HepG2 (cell line): ENCODE results near the gene TSPAN31. TPM values are rescaled to one million over a fixed set of nuclear protein-coding genes. Genes with fewer than 3 reads are reported as not detected.

Experiments
- ATF5 ChIP-seq: sonication (generic); formaldehyde crosslinking; IDR thresholded peaks from 2 replicates; pipeline ENCODE4 v1.4.0; 2020; ENCODE audit warnings: mild to moderate bottlenecking, low read depth, missing genetic modification reagents
- CTCF ChIP-seq: sonication (generic); formaldehyde crosslinking; IDR thresholded peaks from 2 replicates; pipeline ENCODE4 v1.5.0; 2020; ENCODE audit warnings: mild to moderate bottlenecking, missing genetic modification reagents, moderate library complexity
- DMAP1 ChIP-seq: IDR thresholded peaks from 2 replicates; pipeline ENCODE4 v1.6.1; 2016
- FIP1L1 ChIP-seq: fragments of 200-400 bp; formaldehyde crosslinking; IDR thresholded peaks from 2 replicates; pipeline ENCODE4 v1.6.1; 2018; ENCODE audit warnings: low read depth, mild to moderate bottlenecking, low read length, moderate library complexity, borderline replicate concordance; ENCODE audit not compliant: insufficient read depth
- HNRNPLL ChIP-seq: fragments of 200-400 bp; formaldehyde crosslinking; IDR thresholded peaks from 2 replicates; pipeline ENCODE4 v1.6.1; 2017; ENCODE audit warnings: mild to moderate bottlenecking, low read depth, low read length; ENCODE audit not compliant: poor library complexity, severe bottlenecking
- KLF12 ChIP-seq: sonication (generic); formaldehyde crosslinking; IDR thresholded peaks from 2 replicates; pipeline ENCODE4 v1.4.0; 2020; ENCODE audit warnings: missing genetic modification reagents, borderline replicate concordance
- LBX2 ChIP-seq: sonication (generic); formaldehyde crosslinking; IDR thresholded peaks from 2 replicates; pipeline ENCODE4 v1.5.0; 2020; ENCODE audit warnings: missing genetic modification reagents, mild to moderate bottlenecking, borderline replicate concordance
- LCORL ChIP-seq, 2 experiments: fragments of 450-650 bp in 1 of 2; sonication (generic) in 1 of 2; formaldehyde crosslinking in 1 of 2; IDR thresholded peaks; 2 replicates each; pipeline versions ENCODE4 v1.5.0 to v1.6.1; 2017 to 2020; ENCODE audit warnings: antibody characterized with exemption in 1 of 2, missing genetic modification reagents in 1 of 2
- MYPOP ChIP-seq: sonication (generic); formaldehyde crosslinking; IDR thresholded peaks from 2 replicates; pipeline ENCODE4 v1.8.1; 2023; ENCODE audit warnings: mild to moderate bottlenecking, moderate library complexity, missing genetic modification reagents
- PLRG1 ChIP-seq: fragments of 450-650 bp; conservative IDR thresholded peaks from 2 replicates; pipeline ENCODE4 v1.6.1; 2016
- RAD21 ChIP-seq: fragments of 450-650 bp; formaldehyde crosslinking; IDR thresholded peaks from 2 replicates; pipeline ENCODE4 v1.5.0; 2020; ENCODE audit warnings: mild to moderate bottlenecking
- REPIN1 ChIP-seq: sonication (generic); formaldehyde crosslinking; IDR thresholded peaks from 2 replicates; pipeline ENCODE4 v1.8.0; 2022; ENCODE audit warnings: missing genetic modification reagents, low read depth, mild to moderate bottlenecking, borderline replicate concordance
- RXRB ChIP-seq: IDR thresholded peaks from 2 replicates; pipeline ENCODE4 v1.6.1; 2016; ENCODE audit warnings: borderline replicate concordance, missing genetic modification reagents, missing compliant biosample characterization
- SOX13 ChIP-seq, 3 experiments: fragments of 450-650 bp in 1 of 3; sonication (generic) in 1 of 3; formaldehyde crosslinking in 1 of 3; IDR thresholded peaks in 2 of 3; conservative IDR thresholded peaks in 1 of 3; 2 replicates each; pipeline versions ENCODE4 v1.5.0 to v1.6.1; 2016 to 2020; ENCODE audit warnings: antibody characterized with exemption in 1 of 3, mild to moderate bottlenecking in 1 of 3, missing compliant biosample characterization in 1 of 3, missing genetic modification reagents in 1 of 3, moderate library complexity in 1 of 3
- TAF1 ChIP-seq: sonication (generic); formaldehyde crosslinking; IDR thresholded peaks from 2 replicates; pipeline ENCODE4 v1.4.0; 2020; ENCODE audit warnings: missing genetic modification reagents
- TBP ChIP-seq: sonication (generic); formaldehyde crosslinking; IDR thresholded peaks from 2 replicates; pipeline ENCODE4 v1.5.0; 2020; ENCODE audit warnings: missing genetic modification reagents
- ZC3H4 ChIP-seq: sonication (generic); formaldehyde crosslinking; IDR thresholded peaks from 2 replicates; pipeline ENCODE4 v1.4.0; 2020; ENCODE audit warnings: missing genetic modification reagents, borderline replicate concordance
- ZEB1 ChIP-seq: IDR thresholded peaks from 2 replicates; pipeline ENCODE4 v1.6.1; 2012; ENCODE audit warnings: mild to moderate bottlenecking, low read depth, inconsistent platforms; ENCODE audit not compliant: insufficient replicate concordance
- ZFP36 ChIP-seq: fragments of 150-350 bp; IDR thresholded peaks from 2 replicates; pipeline ENCODE4 v1.6.1; 2018; ENCODE audit warnings: borderline replicate concordance, low read length, low read depth; ENCODE audit not compliant: partially characterized antibody
- ZFY ChIP-seq: sonication (generic); formaldehyde crosslinking; IDR thresholded peaks from 2 replicates; pipeline ENCODE4 v1.4.0; 2020; ENCODE audit warnings: missing genetic modification reagents
- ZNF770 ChIP-seq: sonication (generic); formaldehyde crosslinking; IDR thresholded peaks from 2 replicates; pipeline ENCODE4 v1.5.0; 2020; ENCODE audit warnings: mild to moderate bottlenecking, missing genetic modification reagents
- ZSCAN31 ChIP-seq: sonication (generic); formaldehyde crosslinking; IDR thresholded peaks from 2 replicates; pipeline ENCODE4 v1.5.0; 2020; ENCODE audit warnings: low read depth, mild to moderate bottlenecking, missing genetic modification reagents
- polyA plus RNA-seq, 8 experiments: library from polyadenylated mRNA; depleted of rRNA in 3 of 8; stranded (reverse) in 7 of 8; unstranded in 1 of 8; fragments of >200 nt; fragmentation: Illumina TruSeq in 4 of 8; extraction: Trizol in 4 of 8; gene quantifications; 2 replicates each; pipeline versions ENCODE4 v1.2.1 to v1.2.3, GENCODE V29; 2011 to 2016; ENCODE audit warnings: low read depth in 4 of 8, missing spikeins in 1 of 8, mixed read lengths in 1 of 8; ENCODE audit not compliant: insufficient read depth in 1 of 8
- total RNA-seq, 5 experiments: library from RNA; depleted of rRNA; stranded (reverse); fragments of >200 nt; fragmentation: Illumina TruSeq; extraction: Trizol; gene quantifications; 2 replicates each; pipeline ENCODE4 v1.2.3, GENCODE V29; 2016; ENCODE audit warnings: low read depth in 1 of 5

The TSPAN31 gene
- total and polyA plus RNA-seq, 2 of the 13 experiments (the other 11 are each of a cell fraction or from before 2014, with no cell fraction given) = 10.4 to 24.6 TPM

- no peak for TF ChIP-seq ATF5 (CRISPR knock-in tag)
- TF ChIP-seq LCORL (IDR thresholded peaks at IDR 0.05) = no peak
- 0 out of 2 replicates have a peak, but pooled peaks have one; percentile 16 for TF ChIP-seq LCORL (CRISPR knock-in tag; IDR thresholded peaks at IDR 0.05)
- TF ChIP-seq PLRG1 = no peak
- TF ChIP-seq CTCF (CRISPR knock-in tag) = peak; percentile 94
- TF ChIP-seq TBP (CRISPR knock-in tag) = no peak
- TF ChIP-seq ZEB1 = no peak
- peak; percentile 48; the same call in 1 of the 2 replicates for TF ChIP-seq ZNF770 (CRISPR knock-in tag)
- TF ChIP-seq RAD21 (CRISPR knock-in tag) = peak; percentile 67
- TF ChIP-seq FIP1L1 = no peak
- peak; percentile 32; the same call in 1 of the 2 replicates for TF ChIP-seq MYPOP (CRISPR knock-in tag)
- TF ChIP-seq RXRB = no peak
- TF ChIP-seq TAF1 = 0 out of 2 replicates have a peak, but pooled peaks have one; percentile 13
- peak; percentile 48; the same call in 1 of the 2 replicates for TF ChIP-seq ZFY (CRISPR knock-in tag)
- no peak for TF ChIP-seq LBX2 (CRISPR knock-in tag)
- TF ChIP-seq ZSCAN31 (CRISPR knock-in tag) = peak; percentile 39; the same call in 1 of the 2 replicates
- TF ChIP-seq ZFP36 = no peak
- TF ChIP-seq DMAP1 = peak; percentile 39; the same call in 1 of the 2 replicates
- 0 out of 2 replicates have a peak, but pooled peaks have one; percentile 27 for TF ChIP-seq REPIN1 (CRISPR knock-in tag)
- TF ChIP-seq KLF12 (CRISPR knock-in tag) = peak; percentile 79; the same call in 1 of the 2 replicates
- no peak for TF ChIP-seq ZC3H4 (CRISPR knock-in tag)
- TF ChIP-seq SOX13 (IDR thresholded peaks at IDR 0.05) = no peak
- peak in 1 of 2 experiments; percentile 28; a peak in 1 of 4 replicates for TF ChIP-seq SOX13 (CRISPR knock-in tag; conservative IDR thresholded peaks at IDR 0.05 in 1 of 2, IDR thresholded peaks at IDR 0.05 in 1 of 2)
- TF ChIP-seq HNRNPLL = peak; percentile 97
Measured at GRCh38 chr12:57726151-57726883, 18.5 kb upstream of the TSPAN31 start (continued).
